Measurements from ENCODE around the gene C17orf107.

DNA sequence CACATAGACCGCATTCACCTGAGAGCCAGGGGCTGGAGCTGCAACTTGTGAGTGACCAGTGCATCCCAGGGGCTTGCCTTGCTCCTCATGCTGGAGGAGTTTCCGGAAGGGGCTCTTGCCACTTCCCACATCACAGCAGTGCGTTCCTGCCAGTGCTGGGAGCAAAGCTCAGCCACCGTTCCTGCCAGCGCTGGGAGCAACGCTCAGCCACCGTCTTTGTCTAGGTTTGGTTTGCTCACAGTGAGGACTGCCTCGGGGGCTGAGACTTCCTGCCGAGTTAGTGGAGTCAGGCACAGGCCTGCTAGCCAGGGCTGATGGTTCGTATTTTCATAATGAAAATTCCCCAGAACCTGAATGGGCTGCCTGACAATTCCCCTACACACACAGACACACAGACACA lies 9.0 kb downstream of the C17orf107 start:
- TF ChIP-seq NFXL1 (CRISPR knock-in tag; IDR thresholded peaks at IDR 0.05) (no peak), ZNF143 (CRISPR knock-in tag; IDR thresholded peaks at IDR 0.05) (no peak), ZNF395 (CRISPR knock-in tag; IDR thresholded peaks at IDR 0.05) (no peak), CTCF (IDR thresholded peaks at IDR 0.05 in 2 of 3, conservative IDR thresholded peaks at IDR 0.05 in 1 of 3; ENCODE audit: insufficient read depth in 2 of 3, low read depth in 1 of 3, low read length in 3 of 3) (no peak), EZH2 (IDR thresholded peaks at IDR 0.05; ENCODE audit: borderline replicate concordance, low read depth, low read length) (no peak), KAT2B (IDR thresholded peaks at IDR 0.05; ENCODE audit: low read depth, low read length) (no peak), ZNF583 (CRISPR knock-in tag; IDR thresholded peaks at IDR 0.05) (no peak), SMC3 (conservative IDR thresholded peaks at IDR 0.05; ENCODE audit: insufficient read depth, low read depth, low read length) (no peak), RBBP5 (IDR thresholded peaks at IDR 0.05; ENCODE audit: borderline replicate concordance, insufficient read depth, low read length, poor library complexity, severe bottlenecking) (no peak), FOXJ3 (CRISPR knock-in tag; IDR thresholded peaks at IDR 0.05) (no peak), TAF1 (IDR thresholded peaks at IDR 0.05; ENCODE audit: control insufficient read depth, extremely low read depth, insufficient read depth, low read length, severe bottlenecking) (no peak), TAF15 (IDR thresholded peaks at IDR 0.05; ENCODE audit: low read depth, low read length) (no peak), MLX (CRISPR knock-in tag; conservative IDR thresholded peaks at IDR 0.05) (no peak), ZBTB33 (CRISPR knock-in tag; IDR thresholded peaks at IDR 0.05) (no peak)
